ENCODE results near the gene RHBDF1.

DNA sequence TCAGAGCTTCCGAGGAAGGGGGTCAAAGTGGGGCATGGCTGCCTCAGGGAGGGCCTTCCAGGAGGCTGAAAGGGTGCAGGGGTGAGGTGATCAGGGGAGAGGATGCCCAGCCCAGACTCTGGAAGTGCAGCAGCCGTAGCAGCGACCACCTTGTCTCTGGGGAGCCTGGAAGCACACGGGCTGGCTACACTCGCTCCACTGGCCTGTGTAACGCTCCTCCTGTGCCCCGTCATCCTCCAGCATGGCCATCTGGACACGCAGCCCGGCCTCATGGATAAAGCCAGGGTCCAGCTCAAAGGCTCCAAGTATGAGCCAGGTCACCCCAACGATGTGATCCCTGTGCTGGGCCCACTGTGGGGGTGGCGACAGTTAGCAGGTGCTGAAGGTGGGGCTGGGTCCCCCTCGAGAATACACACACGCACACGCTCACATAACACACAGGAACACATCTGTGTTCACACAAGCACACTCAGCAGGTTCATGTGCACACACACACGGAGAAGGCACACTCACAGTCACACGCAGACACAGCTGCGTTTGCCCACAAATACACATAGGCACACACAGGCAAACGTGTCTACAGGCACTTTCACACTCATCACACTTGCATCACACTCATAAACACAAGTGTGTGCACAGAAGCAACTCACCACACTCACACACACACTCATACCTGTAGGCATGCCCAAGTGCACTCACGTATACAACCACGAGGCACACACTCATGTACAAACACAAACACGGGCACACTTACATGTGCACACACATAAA is 38.4 kb downstream of the RHBDF1 start:
- no peak for TF ChIP-seq POLR2A (IDR thresholded peaks at IDR 0.05)
- no peak for TF ChIP-seq CTCF (IDR thresholded peaks at IDR 0.05)
